GM12878 (cell line): ENCODE measurements around the gene PLXNC1. TPM values are rescaled to one million over a fixed set of nuclear protein-coding genes. Genes with fewer than 3 reads are reported as not detected.

ENCODE experiments used
- ATF2 ChIP-seq: IDR thresholded peaks from 2 replicates; pipeline ENCODE4 v1.6.1; 2012; ENCODE audit warnings: low read length, inconsistent platforms
- CEBPB ChIP-seq, 2 experiments: fragments of 150-350 bp in 1 of 2; IDR thresholded peaks; 2 replicates each; pipeline ENCODE4 v1.6.1; 2012 to 2014; ENCODE audit warnings: low read depth in 2 of 2, low read length in 2 of 2, borderline replicate concordance in 1 of 2, inconsistent platforms in 1 of 2
- EED ChIP-seq: sonication (generic); IDR thresholded peaks from 2 replicates; pipeline ENCODE4 v1.6.1; 2016; ENCODE audit warnings: antibody characterized with exemption, low read depth
- EZH2 ChIP-seq: IDR thresholded peaks from 2 replicates; pipeline ENCODE4 v1.6.1; 2012; ENCODE audit warnings: low read depth, mild to moderate bottlenecking, control low read depth, inconsistent platforms, low read length, borderline replicate concordance; ENCODE audit not compliant: control insufficient read depth
- HCFC1 ChIP-seq: fragments of 150-350 bp; IDR thresholded peaks from 2 replicates; pipeline ENCODE4 v1.6.1; 2014; ENCODE audit warnings: low read length
- HDGF ChIP-seq: fragments of 450-650 bp; IDR thresholded peaks from 2 replicates; pipeline ENCODE4 v1.6.1; 2016; ENCODE audit warnings: antibody characterized with exemption
- IRF3 ChIP-seq: fragments of 450-650 bp; IDR thresholded peaks from 2 replicates; pipeline ENCODE4 v1.6.1; 2014; ENCODE audit warnings: mild to moderate bottlenecking
- KLF5 ChIP-seq: fragments of 450-650 bp; IDR thresholded peaks from 2 replicates; pipeline ENCODE4 v1.6.1; 2014; ENCODE audit warnings: mild to moderate bottlenecking; ENCODE audit not compliant: partially characterized antibody
- MEF2B ChIP-seq: fragments of 450-650 bp; IDR thresholded peaks from 2 replicates; pipeline ENCODE4 v1.6.1; 2018; ENCODE audit warnings: mild to moderate bottlenecking, moderate library complexity; ENCODE audit not compliant: partially characterized antibody, poor library complexity, severe bottlenecking
- PBX3 ChIP-seq: IDR thresholded peaks from 2 replicates; pipeline ENCODE4 v1.6.1; 2011; ENCODE audit warnings: mild to moderate bottlenecking, low read depth, low read length, moderate library complexity; ENCODE audit not compliant: insufficient replicate concordance
- PKNOX1 ChIP-seq: fragments of 450-650 bp; IDR thresholded peaks from 2 replicates; pipeline ENCODE4 v1.6.1; 2016; ENCODE audit warnings: mild to moderate bottlenecking
- POLR2AphosphoS5 ChIP-seq: IDR thresholded peaks from 2 replicates; pipeline ENCODE4 v1.6.1; 2011; ENCODE audit warnings: mild to moderate bottlenecking, low read length, inconsistent platforms
- RAD51 ChIP-seq: fragments of 450-650 bp; IDR thresholded peaks from 2 replicates; pipeline ENCODE4 v1.6.1; 2016; ENCODE audit warnings: moderate library complexity, mild to moderate bottlenecking, inconsistent platforms
- RBBP5 ChIP-seq: fragments of 200-600 bp; sonication (generic); conservative IDR thresholded peaks from 2 replicates; pipeline ENCODE4 v1.6.1; 2016
- SIN3A ChIP-seq: IDR thresholded peaks from 2 replicates; pipeline ENCODE4 v1.6.1; 2012; ENCODE audit warnings: low read depth, low read length, improper control_type of control experiment
- SUZ12 ChIP-seq: fragments of 200-600 bp; sonication (generic); IDR thresholded peaks from one replicate; pipeline ENCODE4 v1.6.1; 2018; ENCODE audit warnings: antibody characterized with exemption, mild to moderate bottlenecking; ENCODE audit not compliant: unreplicated experiment
- WRNIP1 ChIP-seq: IDR thresholded peaks from 2 replicates; pipeline ENCODE4 v1.6.1; 2011; ENCODE audit warnings: low read depth, low read length, improper control_type of control experiment, borderline replicate concordance
- ZNF384 ChIP-seq: IDR thresholded peaks from 2 replicates; pipeline ENCODE4 v1.6.1; 2012; ENCODE audit warnings: low read depth, mild to moderate bottlenecking, low read length, improper control_type of control experiment, borderline replicate concordance
- ZZZ3 ChIP-seq: IDR thresholded peaks from 2 replicates; pipeline ENCODE4 v1.6.1; 2011; ENCODE audit warnings: low read depth; ENCODE audit not compliant: control insufficient read depth, insufficient read length
- polyA plus RNA-seq, 11 experiments: library from polyadenylated mRNA; depleted of rRNA in 4 of 11; unstranded in 6 of 11; stranded (reverse) in 5 of 11; fragments of >200 nt; fragmentation: Nextera tagmentation in 4 of 11; fragmentation: Illumina TruSeq in 1 of 11; extraction: Ambion mirVana in 4 of 11; extraction: Trizol in 1 of 11; gene quantifications; 1 replicate in 1 of 11; 2 replicates in 10 of 11; pipeline versions ENCODE4 v1.2.1 to v1.2.3, GENCODE V29; 2011 to 2016; ENCODE audit warnings: inconsistent platforms in 2 of 11, missing spikeins in 2 of 11, low read depth in 1 of 11
- total RNA-seq, 4 experiments: library from RNA; depleted of rRNA in 3 of 4; stranded (reverse); fragments of >200 nt in 3 of 4; fragmentation: Illumina TruSeq in 1 of 4; extraction: Trizol in 1 of 4; gene quantifications; 2 replicates each; pipeline versions ENCODE4 v1.2.1 to v1.2.3, GENCODE V29; 2013 to 2021
- TF ChIP-seq, protein P1 (sequence below): fragments of 450-650 bp; IDR thresholded peaks from 2 replicates; pipeline ENCODE4 v1.6.1; 2017; ENCODE audit warnings: mild to moderate bottlenecking, moderate library complexity

PLXNC1 gene
- total and polyA plus RNA-seq, 10 of the 15 experiments (the other 5 are each of a cell fraction or from before 2014, with no cell fraction given): 5.2 to 41.2 (median 24.6) TPM

DNA sequence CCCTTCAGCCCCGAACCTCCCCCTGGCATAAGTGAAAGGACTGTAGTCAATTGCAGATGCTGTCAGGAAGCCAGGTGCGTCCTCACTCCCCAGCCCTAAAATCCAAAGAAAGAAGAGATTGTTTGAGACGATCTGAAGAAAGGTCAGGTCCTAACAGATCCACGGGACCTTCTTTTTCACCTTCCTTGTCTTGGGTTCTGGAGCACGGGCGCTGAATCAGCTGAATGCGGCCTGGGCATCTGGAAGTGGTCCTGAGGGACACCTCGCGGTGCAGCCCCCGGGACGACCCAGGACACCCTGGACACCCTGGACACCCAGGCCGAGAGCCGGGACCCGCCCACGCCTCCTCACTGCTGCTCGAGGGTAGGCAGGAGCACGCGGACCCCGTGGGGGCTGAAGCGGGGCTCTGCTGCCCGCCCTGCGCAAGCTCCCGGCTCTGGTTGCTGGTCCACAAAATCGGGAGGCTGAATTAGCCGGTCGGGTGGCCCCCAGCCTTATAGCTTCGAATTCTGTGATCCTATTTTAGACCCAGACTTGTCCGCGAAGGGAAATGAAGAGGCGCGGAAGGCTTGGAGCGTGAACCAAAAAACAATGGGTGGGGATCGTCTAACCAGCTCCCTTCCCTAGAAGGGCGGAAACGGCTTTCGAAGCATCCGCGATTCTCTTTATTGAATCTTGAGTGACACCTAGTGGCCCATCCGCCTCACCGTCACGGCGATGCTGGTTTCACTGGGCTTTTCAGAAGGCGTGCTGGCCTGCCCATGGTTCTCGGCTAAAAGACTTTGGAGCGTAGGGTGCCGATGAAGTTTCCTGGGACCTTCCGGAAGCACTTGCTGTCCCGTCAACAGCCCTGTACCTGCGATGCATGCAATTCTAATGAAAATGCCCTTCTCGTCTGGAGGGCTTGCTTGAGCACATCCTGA, 46.4 kb upstream of the PLXNC1 start (continued):
- TF ChIP-seq, protein P1, sequence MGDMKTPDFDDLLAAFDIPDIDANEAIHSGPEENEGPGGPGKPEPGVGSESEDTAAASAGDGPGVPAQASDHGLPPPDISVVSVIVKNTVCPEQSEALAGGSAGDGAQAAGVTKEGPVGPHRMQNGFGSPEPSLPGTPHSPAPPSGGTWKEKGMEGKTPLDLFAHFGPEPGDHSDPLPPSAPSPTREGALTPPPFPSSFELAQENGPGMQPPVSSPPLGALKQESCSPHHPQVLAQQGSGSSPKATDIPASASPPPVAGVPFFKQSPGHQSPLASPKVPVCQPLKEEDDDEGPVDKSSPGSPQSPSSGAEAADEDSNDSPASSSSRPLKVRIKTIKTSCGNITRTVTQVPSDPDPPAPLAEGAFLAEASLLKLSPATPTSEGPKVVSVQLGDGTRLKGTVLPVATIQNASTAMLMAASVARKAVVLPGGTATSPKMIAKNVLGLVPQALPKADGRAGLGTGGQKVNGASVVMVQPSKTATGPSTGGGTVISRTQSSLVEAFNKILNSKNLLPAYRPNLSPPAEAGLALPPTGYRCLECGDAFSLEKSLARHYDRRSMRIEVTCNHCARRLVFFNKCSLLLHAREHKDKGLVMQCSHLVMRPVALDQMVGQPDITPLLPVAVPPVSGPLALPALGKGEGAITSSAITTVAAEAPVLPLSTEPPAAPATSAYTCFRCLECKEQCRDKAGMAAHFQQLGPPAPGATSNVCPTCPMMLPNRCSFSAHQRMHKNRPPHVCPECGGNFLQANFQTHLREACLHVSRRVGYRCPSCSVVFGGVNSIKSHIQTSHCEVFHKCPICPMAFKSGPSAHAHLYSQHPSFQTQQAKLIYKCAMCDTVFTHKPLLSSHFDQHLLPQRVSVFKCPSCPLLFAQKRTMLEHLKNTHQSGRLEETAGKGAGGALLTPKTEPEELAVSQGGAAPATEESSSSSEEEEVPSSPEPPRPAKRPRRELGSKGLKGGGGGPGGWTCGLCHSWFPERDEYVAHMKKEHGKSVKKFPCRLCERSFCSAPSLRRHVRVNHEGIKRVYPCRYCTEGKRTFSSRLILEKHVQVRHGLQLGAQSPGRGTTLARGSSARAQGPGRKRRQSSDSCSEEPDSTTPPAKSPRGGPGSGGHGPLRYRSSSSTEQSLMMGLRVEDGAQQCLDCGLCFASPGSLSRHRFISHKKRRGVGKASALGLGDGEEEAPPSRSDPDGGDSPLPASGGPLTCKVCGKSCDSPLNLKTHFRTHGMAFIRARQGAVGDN: no peak
- TF ChIP-seq KLF5: no peak
- no peak for TF ChIP-seq RAD51
- no peak for TF ChIP-seq POLR2AphosphoS5
- no peak for TF ChIP-seq ZNF384
- TF ChIP-seq MEF2B: no peak
- TF ChIP-seq HDGF: no peak
- TF ChIP-seq ZZZ3: no peak
- TF ChIP-seq PKNOX1: peak; percentile 76
- TF ChIP-seq EZH2: no peak
- no peak for TF ChIP-seq ATF2
- TF ChIP-seq PBX3: peak; percentile 56
- TF ChIP-seq SUZ12: no peak
- TF ChIP-seq SIN3A: peak; percentile 51; the same call in 1 of the 2 replicates
- TF ChIP-seq CEBPB (IDR thresholded peaks at IDR 0.05; ENCODE audit: borderline replicate concordance in 1 of 2, low read depth in 2 of 2, low read length in 2 of 2): no peak
- TF ChIP-seq RBBP5: no peak
- no peak for TF ChIP-seq EED
- TF ChIP-seq WRNIP1: no peak
- no peak for TF ChIP-seq IRF3
- 0 out of 2 replicates have a peak, but pooled peaks have one; percentile 15 for TF ChIP-seq HCFC1
